Large intestine (tissue), 3 donors: ENCODE measurements around the gene EML5. TPM values are rescaled to one million over a fixed set of nuclear protein-coding genes. Genes with fewer than 3 reads are reported as not detected.

Experiments
- DNase-seq, 2 donors: peaks; one replicate each; pipeline versions ENCODE4 v3.0.0 to v3.0.0-alpha.2; 2013
- H3K27ac ChIP-seq: one replicate; pipeline ENCODE4 v1.5.1; 2013; ENCODE audit warnings: low read length
- H3K27me3 ChIP-seq: 2 replicates; pipeline ENCODE4 v1.6.1; 2013; ENCODE audit warnings: low read length; ENCODE audit not compliant: control insufficient read depth, insufficient read depth
- H3K36me3 ChIP-seq: 2 replicates; pipeline ENCODE4 v1.6.1; 2013; ENCODE audit warnings: low read length; ENCODE audit not compliant: control insufficient read depth, insufficient read depth
- H3K4me1 ChIP-seq: one replicate; pipeline ENCODE4 v1.6.1; 2013; ENCODE audit warnings: low read length; ENCODE audit not compliant: control insufficient read depth, insufficient read depth
- H3K4me3 ChIP-seq: one replicate; pipeline ENCODE4 v1.5.1; 2013; ENCODE audit warnings: low read length
- H3K9me3 ChIP-seq: one replicate; pipeline ENCODE4 v1.6.1; 2013; ENCODE audit warnings: mild to moderate bottlenecking, low read depth, low read length, moderate library complexity; ENCODE audit not compliant: control insufficient read depth
- WGBS: methylation state at CpG from one replicate; pipeline ENCODE4 v1.1.5; 2013; ENCODE audit warnings: low lambda C conversion rate; ENCODE audit not compliant: insufficient coverage; 5-methylcytosine and 5-hydroxymethylcytosine counted together
- polyA plus RNA-seq: library from polyadenylated mRNA; unstranded; fragments of 120-200 nt; gene quantifications from one replicate; pipeline ENCODE4 v1.2.1, GENCODE V29; 2013

The EML5 gene
- polyA plus RNA-seq, 1 donor: 6.2 TPM

GRCh38 chr14:88785911-88786310, 6.8 kb downstream of the EML5 start:
- Histone ChIP-seq H3K4me3 (no peak overlapping the region), H3K4me1 (no peaks in the 10 kb centered on the region), H3K27me3 (peaks cover 3% of the 10 kb centered on the region), H3K36me3 (no peaks in the 10 kb centered on the region), H3K9me3 (peaks cover 8% of the 10 kb centered on the region), H3K27ac (no peak overlapping the region)
- DNase-seq: no peak
- WGBS: 60% methylated on average over 1 of the region's 1 CpG

DNA sequence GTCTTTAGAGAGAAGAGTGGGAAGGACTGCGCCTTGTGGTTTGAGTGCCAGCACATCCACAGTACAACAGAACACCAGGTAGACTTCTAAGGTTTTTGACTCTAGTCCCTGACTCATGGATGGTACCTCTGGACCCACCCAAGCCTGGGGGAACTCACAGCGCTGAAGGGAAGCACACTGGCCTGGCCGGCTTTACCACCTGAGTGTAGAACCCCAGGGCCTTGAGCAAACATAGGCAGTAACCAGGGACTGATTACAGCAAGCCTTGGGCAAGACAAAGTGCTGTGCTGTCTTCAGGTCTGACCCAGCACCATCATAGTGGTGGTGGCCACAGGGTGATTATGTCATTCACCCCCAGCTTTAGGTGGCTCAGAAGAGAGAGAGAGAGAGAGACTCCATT, 17.2 kb downstream of the EML5 start:
- WGBS: no CpG with 5 or more reads among the region's 3 CpGs
- Histone ChIP-seq H3K4me1 (no peaks in the 10 kb centered on the region), H3K27me3 (no peaks in the 10 kb centered on the region), H3K27ac (no peak overlapping the region), H3K36me3 (no peaks in the 10 kb centered on the region), H3K4me3 (no peak overlapping the region), H3K9me3 (no peaks in the 10 kb centered on the region)
- no peak for DNase-seq

- H3K4me1 ChIP-seq: no peaks in the 10 kb centered on the region
- H3K27me3 ChIP-seq: no peaks in the 10 kb centered on the region
- H3K27ac ChIP-seq: no peak overlapping the region
- DNase-seq: no peak
- no peak overlapping the region for H3K4me3 ChIP-seq
- peaks cover 10% of the 10 kb centered on the region for H3K9me3 ChIP-seq
- H3K36me3 ChIP-seq: no peaks in the 10 kb centered on the region
These were observed 22.0 kb downstream of the EML5 start for GRCh38 chr14:88770736-88771135.

GRCh38 chr14:88765130-88765529, 27.6 kb downstream of the EML5 start:
- no CpG with 5 or more reads among the region's 2 CpGs for WGBS
- Histone ChIP-seq H3K36me3 (no peaks in the 10 kb centered on the region), H3K4me3 (no peak overlapping the region), H3K9me3 (peaks cover 10% of the 10 kb centered on the region), H3K27me3 (no peaks in the 10 kb centered on the region), H3K4me1 (no peaks in the 10 kb centered on the region), H3K27ac (no peak overlapping the region)
- DNase-seq: no peak

DNA sequence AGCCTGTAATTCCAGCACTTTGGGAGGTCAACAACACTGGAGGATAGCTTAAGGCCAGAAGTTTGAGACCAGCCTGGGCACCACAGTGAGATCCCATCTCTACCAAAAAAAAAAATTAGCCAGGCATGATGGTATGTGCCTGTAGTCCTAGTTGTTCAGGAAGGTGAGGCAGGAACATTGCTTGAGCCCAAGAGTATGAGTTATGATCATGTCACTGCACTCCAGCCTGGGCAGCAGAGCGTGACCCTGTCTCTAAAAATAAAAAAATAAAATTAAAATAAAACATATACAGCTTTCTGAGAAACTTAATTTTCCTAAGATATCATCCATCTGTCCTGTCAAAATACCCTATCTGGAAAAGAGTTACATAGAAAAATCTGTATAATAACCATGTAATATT, 38.9 kb downstream of the EML5 start:
- Histone ChIP-seq H3K36me3 (no peaks in the 10 kb centered on the region), H3K4me1 (no peaks in the 10 kb centered on the region), H3K9me3 (no peaks in the 10 kb centered on the region), H3K27me3 (no peaks in the 10 kb centered on the region), H3K27ac (no peak overlapping the region), H3K4me3 (no peak overlapping the region)
- no peak for DNase-seq
- WGBS: no CpG with 5 or more reads among the region's 1 CpG

DNA sequence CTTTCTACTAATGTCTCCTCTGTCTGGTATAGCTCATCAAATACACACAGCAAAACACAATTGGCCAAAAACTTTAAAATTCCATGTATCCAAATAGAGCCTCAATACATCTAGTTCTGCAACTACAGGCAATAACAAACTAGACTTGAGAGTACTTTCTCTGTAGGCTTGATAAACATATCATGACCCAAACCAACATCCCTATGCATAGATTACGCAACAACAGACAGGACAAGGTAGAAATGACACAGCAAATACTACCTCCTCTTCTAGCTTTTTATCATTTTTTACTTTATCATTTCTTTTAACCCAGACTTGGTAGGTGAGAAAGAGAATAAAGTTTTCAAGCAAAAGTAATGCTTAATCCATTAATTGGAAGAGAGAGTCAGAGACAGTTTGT, 41.8 kb downstream of the EML5 start:
- no CpG with 5 or more reads among the region's 1 CpG for WGBS
- Histone ChIP-seq H3K36me3 (no peaks in the 10 kb centered on the region), H3K27ac (no peak overlapping the region), H3K9me3 (no peaks in the 10 kb centered on the region), H3K27me3 (no peaks in the 10 kb centered on the region), H3K4me1 (no peaks in the 10 kb centered on the region), H3K4me3 (no peak overlapping the region)
- no peak for DNase-seq

DNA sequence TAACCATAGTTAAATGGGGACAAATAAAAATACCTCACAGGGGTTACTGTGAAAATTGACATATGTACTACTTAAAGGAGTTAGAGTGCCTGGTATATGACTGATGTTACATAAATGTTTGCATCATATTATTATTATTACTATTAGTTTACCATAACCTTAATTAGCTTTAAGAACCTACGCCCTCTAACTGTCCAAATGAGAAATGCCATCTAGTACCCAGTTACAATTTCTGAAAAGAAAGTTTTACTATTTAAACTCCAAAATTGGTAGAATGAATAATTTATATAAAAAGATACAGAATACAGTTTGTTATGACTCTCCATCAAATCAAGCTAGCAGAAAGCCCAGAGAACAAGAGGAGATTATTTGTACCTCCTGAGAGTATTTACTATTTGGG, 42.3 kb downstream of the EML5 start:
- no peaks in the 10 kb centered on the region for H3K36me3 ChIP-seq
- no CpG with 5 or more reads among the region's 1 CpG for WGBS
- DNase-seq: no peak
- H3K9me3 ChIP-seq: no peaks in the 10 kb centered on the region
- H3K4me1 ChIP-seq: no peaks in the 10 kb centered on the region
- no peak overlapping the region for H3K4me3 ChIP-seq
- no peak overlapping the region for H3K27ac ChIP-seq
- no peaks in the 10 kb centered on the region for H3K27me3 ChIP-seq

DNA sequence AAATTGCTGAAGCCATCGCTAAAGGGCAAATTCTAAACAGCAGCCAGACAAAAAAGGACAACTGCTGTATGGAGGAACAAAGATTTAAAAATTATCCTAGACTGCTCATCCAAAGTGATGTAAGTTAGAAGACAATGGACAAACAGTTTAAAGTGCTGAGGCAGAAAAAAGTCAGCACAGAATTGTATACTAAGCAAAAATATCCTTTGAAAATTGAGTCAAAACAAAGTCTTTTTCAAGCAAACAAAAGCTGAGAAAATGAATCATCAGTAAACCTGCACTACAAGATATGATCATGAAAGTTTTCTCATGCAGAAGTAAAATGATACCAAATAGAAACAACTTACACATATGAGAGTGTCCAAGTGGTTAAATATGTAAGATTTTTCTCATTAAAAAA, 43.6 kb downstream of the EML5 start:
- H3K27ac ChIP-seq: no peak overlapping the region
- no peaks in the 10 kb centered on the region for H3K4me1 ChIP-seq
- WGBS: no CpG with 5 or more reads among the region's 1 CpG
- H3K9me3 ChIP-seq: no peaks in the 10 kb centered on the region
- no peak for DNase-seq
- no peaks in the 10 kb centered on the region for H3K36me3 ChIP-seq
- H3K27me3 ChIP-seq: no peaks in the 10 kb centered on the region
- no peak overlapping the region for H3K4me3 ChIP-seq

GRCh38 chr14:88748288-88748687, 44.5 kb downstream of the EML5 start:
- Histone ChIP-seq H3K36me3 (no peaks in the 10 kb centered on the region), H3K9me3 (no peaks in the 10 kb centered on the region), H3K27ac (no peak overlapping the region), H3K27me3 (no peaks in the 10 kb centered on the region), H3K4me3 (no peak overlapping the region), H3K4me1 (no peaks in the 10 kb centered on the region)
- no peak for DNase-seq
- WGBS: no CpG with 5 or more reads among the region's 1 CpG

DNA sequence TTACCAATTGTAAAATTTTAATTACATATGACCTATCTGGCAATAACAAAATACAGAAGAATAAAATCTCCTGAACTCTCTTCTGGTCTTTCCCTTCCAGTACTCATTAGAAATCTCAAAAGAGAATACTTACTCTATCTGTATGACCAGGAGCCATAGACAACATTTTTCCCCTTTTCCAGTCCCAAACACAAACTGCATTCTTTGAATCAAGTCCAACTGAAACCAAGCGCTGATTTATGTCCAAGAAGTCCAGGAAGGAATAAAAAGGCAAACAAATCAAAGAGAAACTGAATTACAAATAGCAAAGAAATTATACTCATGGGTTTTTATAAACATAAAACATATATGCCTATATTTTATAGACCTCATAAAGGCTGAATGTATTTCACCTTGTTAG, 46.7 kb downstream of the EML5 start:
- H3K36me3 ChIP-seq: no peaks in the 10 kb centered on the region
- no peak overlapping the region for H3K27ac ChIP-seq
- no peaks in the 10 kb centered on the region for H3K27me3 ChIP-seq
- no peaks in the 10 kb centered on the region for H3K9me3 ChIP-seq
- no peaks in the 10 kb centered on the region for H3K4me1 ChIP-seq
- DNase-seq: no peak
- no CpG with 5 or more reads among the region's 1 CpG for WGBS
- H3K4me3 ChIP-seq: no peak overlapping the region

DNA sequence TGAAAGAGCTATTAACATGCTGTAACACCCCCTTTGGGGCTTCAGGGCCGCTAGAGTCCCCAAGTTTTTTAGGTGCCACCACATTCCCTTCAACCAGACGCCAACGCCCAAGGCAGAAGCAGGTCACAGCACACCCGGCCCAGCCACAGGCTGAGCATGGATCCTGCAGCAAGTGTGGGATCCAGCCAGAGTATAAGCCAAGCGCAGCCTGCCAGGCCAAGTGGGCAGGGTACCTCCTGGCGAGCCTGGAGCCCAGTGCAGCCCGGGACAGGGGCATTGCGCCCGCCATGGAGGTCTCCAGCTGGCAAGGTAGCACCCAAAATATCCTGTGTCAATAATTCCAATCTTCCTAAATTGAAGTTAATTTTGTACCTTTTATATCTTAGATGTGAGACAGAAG, 55.5 kb downstream of the EML5 start:
- no CpG with 5 or more reads among the region's 9 CpGs for WGBS

More for the DNA sequence above, 55.5 kb downstream of the EML5 start:
- Histone ChIP-seq H3K4me3 (no peak overlapping the region), H3K27ac (no peak overlapping the region), H3K9me3 (peaks cover 3% of the 10 kb centered on the region), H3K4me1 (no peaks in the 10 kb centered on the region), H3K36me3 (no peaks in the 10 kb centered on the region), H3K27me3 (no peaks in the 10 kb centered on the region)
- no peak for DNase-seq
